ENCODE results near the gene CENPB. TPM values are rescaled to one million over a fixed set of nuclear protein-coding genes. Genes with fewer than 3 reads are reported as not detected.

CENPB gene
- total RNA-seq, 2 experiments from 2014 or later: 25.1 to 25.3 TPM

GRCh38 chr20:3828798-3829197 lies 42.3 kb upstream of the CENPB start:
- TF ChIP-seq CTCF (IDR thresholded peaks at IDR 0.05): no peak
- H3K4me3 ChIP-seq (ENCODE audit: low read length): no peak overlapping the region
- no peaks in the 10 kb centered on the region for H3K27me3 Mint-ChIP-seq
- POLR2A ChIA-PET: interaction anchor here (0.7 kb wide), 1 partner anchor 161 kb away, joined by 5 read pairs; no protein-coding TSS in a partner anchor
- H3K36me3 Mint-ChIP-seq (ENCODE audit: low read depth): peaks cover 30% of the 10 kb centered on the region
- peaks cover 29% of the 10 kb centered on the region for H3K36me3 ChIP-seq (ENCODE audit: insufficient read depth, low read length)
- no peaks in the 10 kb centered on the region for H3K27me3 ChIP-seq (ENCODE audit: control insufficient read depth in 1 of 2, insufficient read depth in 2 of 2, low read length in 2 of 2)
- H3K4me1 ChIP-seq (ENCODE audit: insufficient read depth, low read length): no peaks in the 10 kb centered on the region
- H3K27ac Mint-ChIP-seq: no peak overlapping the region
- CTCF ChIA-PET: no interaction called here
- DNase-seq (no peak), ATAC-seq (ENCODE audit: poor library complexity) (no peak)
- no peak overlapping the region for H3K27ac ChIP-seq (ENCODE audit: low read depth in 1 of 2, low read length in 2 of 2)
- intact Hi-C loops (cut with DNase I, micrococcal nuclease): no loop called here
- H3K9me3 Mint-ChIP-seq: no peaks in the 10 kb centered on the region
- no peaks in the 10 kb centered on the region for H3K4me1 Mint-ChIP-seq (ENCODE audit: low read depth)
- H3K4me3 Mint-ChIP-seq: no peak overlapping the region
- H3K9me3 ChIP-seq (ENCODE audit: control insufficient read depth in 1 of 2, insufficient read depth in 1 of 2, low read length in 2 of 2): no peaks in the 10 kb centered on the region

- POLR2A ChIA-PET: interaction anchor here (1.5 kb wide), 1 partner anchor 31 kb away, joined by 3 read pairs; the partner anchor contains the start of gene CDC25B
- no peaks in the 10 kb centered on the region for H3K27me3 ChIP-seq (ENCODE audit: control insufficient read depth in 1 of 2, insufficient read depth in 2 of 2, low read length in 2 of 2)
- no peaks in the 10 kb centered on the region for H3K9me3 Mint-ChIP-seq
- no peak overlapping the region for H3K27ac ChIP-seq (ENCODE audit: low read depth in 1 of 2, low read length in 2 of 2)
- H3K4me3 Mint-ChIP-seq: no peak overlapping the region
- H3K36me3 Mint-ChIP-seq (ENCODE audit: low read depth): peaks cover 51% of the 10 kb centered on the region
- TF ChIP-seq CTCF (IDR thresholded peaks at IDR 0.05): no peak
- H3K4me1 Mint-ChIP-seq (ENCODE audit: low read depth): peaks cover 6% of the 10 kb centered on the region
- peaks cover 3% of the 10 kb centered on the region for H3K4me1 ChIP-seq (ENCODE audit: insufficient read depth, low read length)
- CTCF ChIA-PET: interaction anchor here (1.3 kb wide), 1 partner anchor 28 kb away, joined by 3 read pairs; no protein-coding TSS in a partner anchor
- intact Hi-C loops (cut with DNase I, micrococcal nuclease): no loop called here
- DNase-seq (no peak), ATAC-seq (ENCODE audit: poor library complexity) (no peak)
- no peaks in the 10 kb centered on the region for H3K9me3 ChIP-seq (ENCODE audit: control insufficient read depth in 1 of 2, insufficient read depth in 1 of 2, low read length in 2 of 2)
- no peak overlapping the region for H3K4me3 ChIP-seq (ENCODE audit: low read length)
- peaks cover 44% of the 10 kb centered on the region for H3K36me3 ChIP-seq (ENCODE audit: insufficient read depth, low read length)
- H3K27ac Mint-ChIP-seq: no peak overlapping the region
- H3K27me3 Mint-ChIP-seq: no peaks in the 10 kb centered on the region
Measured at GRCh38 chr20:3826420-3826819, 39.9 kb upstream of the CENPB start.

GRCh38 chr20:3825526-3825925 lies 39.0 kb upstream of the CENPB start:
- DNase-seq (no peak), ATAC-seq (ENCODE audit: poor library complexity) (no peak)
- Histone ChIP-seq H3K4me3 (ENCODE audit: low read length) (no peak overlapping the region), H3K9me3 (ENCODE audit: control insufficient read depth in 1 of 2, insufficient read depth in 1 of 2, low read length in 2 of 2) (no peaks in the 10 kb centered on the region), H3K36me3 (ENCODE audit: insufficient read depth, low read length) (peaks cover 44% of the 10 kb centered on the region), H3K4me1 (ENCODE audit: insufficient read depth, low read length) (peaks cover 10% of the 10 kb centered on the region), H3K27me3 (ENCODE audit: control insufficient read depth in 1 of 2, insufficient read depth in 2 of 2, low read length in 2 of 2) (no peaks in the 10 kb centered on the region), H3K27ac (ENCODE audit: low read depth in 1 of 2, low read length in 2 of 2) (no peak overlapping the region)
- H3K4me1 Mint-ChIP-seq (ENCODE audit: low read depth): peaks cover 13% of the 10 kb centered on the region
- no peak overlapping the region for H3K27ac Mint-ChIP-seq
- intact Hi-C loops (cut with DNase I, micrococcal nuclease): no loop called here
- peaks cover 58% of the 10 kb centered on the region for H3K36me3 Mint-ChIP-seq (ENCODE audit: low read depth)
- CTCF ChIA-PET: no interaction called here
- TF ChIP-seq CTCF (IDR thresholded peaks at IDR 0.05): no peak
- POLR2A ChIA-PET: interaction anchor here (1.5 kb wide), 1 partner anchor 30 kb away, joined by 3 read pairs; the partner anchor contains the start of gene CDC25B
- H3K27me3 Mint-ChIP-seq: no peaks in the 10 kb centered on the region
- no peak overlapping the region for H3K4me3 Mint-ChIP-seq
- no peaks in the 10 kb centered on the region for H3K9me3 Mint-ChIP-seq
